GM21619 (cell line): Measurements from ENCODE around the gene ULK4.
"Not testable (repeated sequence)": the region's sequence is repeated elsewhere in the genome, so short reads cannot be mapped to it uniquely, and the experiment has no call there.

Experiments
- ATAC-seq: cut with Tn5 transposase; IDR thresholded peaks from one replicate; pipeline ENCODE4 v1.9.1; 2021; ENCODE audit not compliant: unreplicated experiment

Gene ULK4

DNA sequence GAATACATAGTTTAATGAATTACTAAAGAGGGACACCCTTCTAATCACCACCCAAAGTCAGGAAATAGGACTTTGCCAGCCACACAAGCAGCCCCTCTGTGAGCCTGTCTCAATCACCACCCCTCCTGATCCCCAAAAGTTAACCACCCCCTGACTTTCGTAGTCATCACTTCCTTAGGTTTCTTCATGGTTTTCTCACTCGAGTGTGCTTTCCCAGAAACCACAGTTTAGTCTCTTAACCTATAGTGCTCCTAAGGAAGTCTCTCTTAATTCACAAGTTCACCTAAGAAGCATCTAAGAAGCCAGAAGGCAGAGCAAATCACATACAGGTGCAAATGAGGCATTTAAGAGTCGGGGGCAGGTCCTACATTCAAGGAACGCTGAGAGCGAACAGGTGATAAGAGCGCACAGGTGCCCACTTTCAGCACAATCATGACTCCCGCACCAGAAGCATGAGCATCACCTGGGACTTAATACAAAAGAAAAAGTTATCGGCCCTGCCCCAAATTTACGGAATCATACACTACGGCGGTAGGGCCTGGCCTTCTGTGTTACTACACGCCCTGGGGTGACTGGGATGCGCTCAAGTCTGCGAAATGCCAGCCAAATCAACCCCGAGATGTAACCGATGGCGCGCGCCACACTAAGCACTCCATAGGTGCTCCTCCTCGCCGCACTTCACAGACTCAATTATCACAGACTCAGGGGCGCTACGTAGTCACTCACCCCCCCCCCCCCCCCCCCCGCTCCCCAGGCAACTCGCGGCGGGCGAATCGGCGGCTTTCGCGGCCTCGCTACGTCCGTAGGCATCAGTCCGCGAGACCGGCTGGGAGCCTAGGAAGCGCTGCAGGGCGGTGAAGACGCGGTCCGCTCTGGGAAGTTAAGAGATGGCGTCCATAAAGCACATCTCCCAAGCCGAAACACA is 815 bp downstream of the ULK4 start:
- ATAC-seq: peak; percentile 11

DNA sequence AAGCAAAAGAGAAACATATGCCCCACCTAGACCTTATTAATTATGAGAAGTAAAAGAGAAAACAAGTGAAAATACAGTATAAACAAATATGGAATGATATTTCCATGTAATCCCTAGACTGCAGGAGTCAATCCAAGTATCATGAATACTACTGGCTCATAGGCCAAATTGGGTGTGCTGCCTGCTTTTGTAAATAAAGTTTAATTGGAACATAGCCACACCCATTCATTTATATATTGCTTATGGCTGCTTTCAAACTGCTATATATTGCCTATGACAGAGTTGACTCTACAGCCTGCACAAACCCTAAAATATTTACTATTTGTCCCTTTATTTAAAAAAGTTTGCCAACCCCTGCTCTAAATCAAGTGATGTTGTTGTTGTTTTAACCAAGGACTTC is 5.3 kb downstream of the ULK4 start:
- no peak for ATAC-seq

DNA sequence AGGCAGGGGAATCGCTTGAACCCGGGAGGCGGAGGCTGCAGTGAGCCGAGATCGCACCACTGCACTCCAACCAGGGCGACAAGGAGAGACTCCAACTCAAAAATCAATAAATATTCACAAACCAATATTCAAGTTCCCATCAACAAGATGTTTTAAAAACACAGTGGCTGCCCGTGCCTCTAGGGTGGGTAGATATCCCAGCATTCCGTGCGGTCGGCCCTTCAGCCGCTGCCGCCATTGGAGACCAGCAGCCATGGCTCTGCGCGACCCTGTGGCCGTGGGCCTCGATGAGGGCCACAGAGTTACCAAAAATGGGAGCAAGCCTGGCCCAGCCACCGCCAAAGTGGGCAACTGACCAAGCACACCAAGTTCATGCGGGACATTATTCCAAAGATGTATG is 6.7 kb downstream of the ULK4 start:
- no peak for ATAC-seq

DNA sequence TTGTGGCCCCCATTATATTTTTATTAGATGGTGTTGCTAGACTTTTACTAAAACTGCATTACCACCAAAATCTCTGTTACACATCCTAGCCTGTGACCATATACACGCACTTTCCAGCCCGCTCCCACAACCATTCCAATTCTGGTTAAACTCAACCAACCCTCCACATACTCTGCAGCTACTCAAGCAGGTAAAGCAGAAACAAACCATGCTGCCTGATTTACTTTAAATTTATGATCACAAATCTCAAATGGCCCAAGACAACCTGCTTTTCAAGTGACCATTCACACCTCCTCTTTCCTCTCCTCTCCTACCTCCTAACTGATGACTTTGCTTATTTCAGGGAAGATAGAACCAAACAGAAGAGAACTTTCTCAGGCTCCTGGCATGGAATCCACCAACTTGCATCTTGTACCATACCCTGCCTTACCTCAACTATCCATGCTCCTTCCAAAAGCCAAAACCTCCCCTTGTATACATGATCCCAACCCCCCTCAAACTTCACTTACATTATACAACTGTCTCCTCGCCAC is 18.5 kb downstream of the ULK4 start:
- no peak for ATAC-seq

DNA sequence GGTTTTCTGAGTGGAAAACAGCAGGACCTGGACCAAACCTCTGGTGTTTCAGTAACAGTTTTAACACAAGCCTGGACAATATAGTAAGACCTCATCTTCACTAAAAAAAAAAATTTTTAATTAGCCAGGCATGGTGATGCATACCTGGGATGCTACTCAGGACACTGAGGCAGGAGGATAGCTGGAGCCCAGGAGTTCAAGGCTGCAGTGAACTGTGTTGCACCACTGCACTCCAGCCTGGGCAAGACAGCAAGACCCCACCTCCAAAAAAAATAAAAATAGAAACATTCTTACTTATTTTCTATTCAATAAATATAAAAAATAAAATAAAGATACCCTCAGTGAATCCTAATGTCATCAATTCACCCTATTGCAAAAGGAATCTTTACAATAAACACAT is 21.5 kb downstream of the ULK4 start:
- no peak for ATAC-seq

- no peak for ATAC-seq
Measured at GRCh38 chr3:41936384-41936783, 25.5 kb downstream of the ULK4 start.

- no peak for ATAC-seq
Measured at GRCh38 chr3:41933154-41933676, 28.7 kb downstream of the ULK4 start.

DNA sequence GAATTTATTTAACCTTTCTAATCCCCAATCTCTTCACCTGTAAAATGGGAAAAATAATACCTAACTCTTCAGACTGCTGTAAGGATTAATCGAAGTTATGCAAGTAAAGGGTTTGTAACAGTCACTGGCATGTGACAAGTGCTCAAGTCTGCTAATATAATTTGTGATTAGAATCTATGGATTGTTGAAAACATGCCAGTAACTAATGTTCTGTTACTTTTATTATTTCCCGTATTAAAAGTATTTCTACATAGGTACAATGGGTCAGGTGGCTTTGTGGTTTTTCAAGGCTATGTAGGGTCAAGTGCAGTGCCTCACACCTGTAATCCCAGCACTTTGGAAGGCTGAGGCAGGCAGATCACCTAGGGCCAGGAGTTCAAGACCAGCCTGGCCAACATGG is 29.4 kb downstream of the ULK4 start:
- ATAC-seq: no peak

- ATAC-seq: no peak
Measured at GRCh38 chr3:41920406-41920965, 41.4 kb downstream of the ULK4 start.

DNA sequence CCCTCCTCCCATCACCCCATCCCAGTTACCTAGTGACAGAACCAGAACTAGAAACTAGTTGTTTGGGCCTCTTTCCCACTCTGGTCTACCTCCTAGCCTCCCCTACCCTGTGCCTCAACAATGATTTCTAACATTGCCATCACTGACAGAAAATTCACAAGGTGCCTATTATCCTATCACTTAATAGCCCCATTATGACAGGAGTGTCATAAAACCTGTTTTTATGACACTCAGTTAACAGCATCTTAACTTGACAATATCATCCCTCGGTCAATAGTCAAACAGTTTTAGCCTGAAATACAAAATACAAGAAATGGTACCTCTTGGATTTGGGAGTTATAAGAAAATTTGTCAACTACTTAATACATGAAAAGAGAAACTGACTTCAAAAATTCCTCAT is 46.5 kb downstream of the ULK4 start:
- no peak for ATAC-seq

- ATAC-seq: no peak
Measured at GRCh38 chr3:41912280-41912679, 49.6 kb downstream of the ULK4 start.

DNA sequence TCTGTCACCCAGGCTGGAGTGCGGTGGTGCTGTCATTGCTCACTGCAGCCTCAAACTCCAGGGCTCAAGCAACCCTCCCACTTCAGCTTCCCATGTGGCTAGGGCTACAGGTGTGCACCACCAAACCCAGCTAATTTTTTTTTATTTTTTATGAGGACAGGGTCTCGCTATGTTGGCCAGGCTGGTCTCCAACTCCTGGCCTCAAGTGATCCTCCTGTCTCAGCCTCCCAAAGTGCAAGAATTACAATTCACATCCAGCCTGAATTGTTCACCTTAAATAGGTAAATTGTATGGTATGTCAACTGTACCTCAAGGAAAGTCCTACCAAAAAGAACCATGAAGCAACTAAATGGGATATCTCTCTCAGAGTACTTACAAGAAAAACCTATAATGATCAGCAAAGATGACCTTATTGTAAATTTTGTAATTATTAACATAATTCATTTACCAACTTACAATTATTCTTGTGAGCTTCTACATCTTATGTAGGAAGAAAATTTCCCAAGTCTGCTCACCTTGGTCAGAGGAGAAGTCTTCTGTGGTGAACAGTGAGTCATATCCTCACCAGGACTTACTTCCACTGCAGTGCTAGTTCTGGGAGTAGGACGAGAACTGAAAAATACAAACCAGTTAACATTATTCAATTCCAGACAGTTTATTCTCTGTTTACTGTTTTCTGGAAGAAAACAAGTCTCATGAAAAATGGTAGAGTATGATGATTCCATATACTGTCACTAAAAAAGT is 54.4 kb downstream of the ULK4 start:
- no peak for ATAC-seq

DNA sequence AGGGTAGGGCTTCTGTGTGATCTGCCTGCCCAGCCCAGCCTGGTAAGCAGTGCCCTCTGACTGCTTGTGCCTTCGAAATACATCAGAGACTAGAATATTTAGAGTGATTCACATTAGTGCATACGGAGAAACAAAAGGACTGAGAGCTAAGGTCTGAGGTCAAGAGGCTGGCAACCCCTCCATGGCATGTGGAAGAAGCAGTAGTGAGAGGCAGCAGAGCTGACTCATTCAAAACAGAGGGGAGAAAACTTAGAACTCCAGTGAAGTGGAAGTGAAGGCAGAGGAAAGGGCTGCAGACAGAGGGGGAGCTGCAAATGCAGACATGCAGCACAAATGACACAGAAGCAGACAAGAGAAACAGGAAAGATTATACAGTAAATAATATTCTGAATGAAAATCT is 61.6 kb downstream of the ULK4 start:
- ATAC-seq: no peak

DNA sequence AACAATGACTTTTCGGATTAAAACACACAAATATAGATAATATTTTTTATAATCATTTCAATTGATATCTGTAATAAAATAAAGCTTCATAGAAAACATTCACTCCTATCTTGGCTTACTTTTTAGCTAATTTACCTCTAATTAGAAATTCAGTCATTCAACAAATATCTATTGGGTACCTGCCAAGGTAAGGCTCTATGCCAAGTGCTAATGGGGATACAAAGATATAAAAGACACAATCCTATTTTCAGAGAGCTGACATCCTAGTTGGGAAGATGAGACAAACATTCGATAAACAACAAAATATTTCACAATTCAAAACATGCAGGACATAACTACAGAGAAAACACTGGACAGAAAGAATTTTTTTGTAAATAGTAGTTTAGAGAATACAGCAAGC is 63.3 kb downstream of the ULK4 start:
- no peak for ATAC-seq

DNA sequence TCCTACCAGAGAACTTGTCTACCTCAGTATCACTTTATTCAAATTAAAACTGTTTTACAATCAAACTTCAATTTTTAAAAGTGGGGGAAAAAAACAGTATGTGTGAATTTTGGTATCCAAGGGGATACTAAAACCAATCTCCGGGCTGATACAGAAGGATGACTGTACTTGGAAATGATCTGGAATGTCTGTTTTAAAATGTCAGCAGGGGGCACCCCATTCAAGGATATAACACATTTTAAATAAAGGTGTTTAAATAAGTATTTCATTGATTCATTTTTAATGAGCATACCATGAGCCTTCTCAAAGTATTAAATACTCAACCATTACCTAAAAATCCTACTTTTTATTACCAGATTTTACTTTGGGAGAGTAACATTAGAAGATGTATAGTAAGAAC is 67.9 kb downstream of the ULK4 start:
- ATAC-seq: no peak

GRCh38 chr3:41888368-41889076 is 73.4 kb downstream of the ULK4 start:
- ATAC-seq: no peak

DNA sequence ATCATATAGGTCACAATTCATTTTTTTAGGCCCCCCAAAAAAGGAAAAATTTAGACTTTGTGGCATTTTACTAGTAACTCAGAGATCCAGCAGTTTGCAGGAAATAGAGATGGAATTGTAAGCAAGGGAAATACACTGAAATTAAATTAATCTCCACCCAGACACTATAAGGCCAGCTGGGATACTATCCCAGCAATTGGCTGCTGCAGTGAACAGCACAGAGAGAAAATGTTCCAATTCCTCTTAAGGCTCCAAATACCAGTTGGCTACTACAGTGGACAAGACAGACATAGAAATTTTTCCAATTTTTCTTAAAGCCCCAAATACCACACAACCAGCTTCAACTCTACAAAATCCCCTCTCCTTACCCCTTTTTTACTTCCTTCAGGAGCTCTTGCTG is 78.9 kb downstream of the ULK4 start:
- no peak for ATAC-seq

DNA sequence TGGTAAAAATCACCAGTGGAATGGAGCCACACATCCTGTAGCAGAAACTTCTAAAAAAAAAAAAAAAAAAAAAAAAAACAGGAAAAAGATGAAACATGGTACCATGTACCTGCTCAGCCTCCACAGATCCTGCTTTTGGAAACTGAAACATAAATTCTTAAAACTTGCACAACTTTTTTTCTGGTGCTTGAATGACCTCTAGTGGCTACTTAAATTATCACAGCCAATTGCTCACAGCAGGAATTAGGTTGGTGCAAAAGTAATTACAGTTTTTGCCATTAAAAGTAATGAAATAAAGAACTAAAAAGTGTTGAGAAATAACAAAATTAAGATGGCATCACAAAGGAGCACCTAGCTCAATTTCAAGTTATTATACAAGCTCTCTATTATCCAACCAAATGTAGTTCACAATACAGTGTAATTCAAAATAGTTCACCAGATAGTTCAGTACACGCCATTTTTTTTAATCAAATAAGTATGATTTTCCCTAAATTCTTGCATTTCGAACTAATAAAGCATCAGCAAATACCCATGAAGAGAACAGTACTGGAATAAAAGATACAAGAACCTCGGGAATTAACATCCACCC is 80.6 kb downstream of the ULK4 start:
- no peak for ATAC-seq

DNA sequence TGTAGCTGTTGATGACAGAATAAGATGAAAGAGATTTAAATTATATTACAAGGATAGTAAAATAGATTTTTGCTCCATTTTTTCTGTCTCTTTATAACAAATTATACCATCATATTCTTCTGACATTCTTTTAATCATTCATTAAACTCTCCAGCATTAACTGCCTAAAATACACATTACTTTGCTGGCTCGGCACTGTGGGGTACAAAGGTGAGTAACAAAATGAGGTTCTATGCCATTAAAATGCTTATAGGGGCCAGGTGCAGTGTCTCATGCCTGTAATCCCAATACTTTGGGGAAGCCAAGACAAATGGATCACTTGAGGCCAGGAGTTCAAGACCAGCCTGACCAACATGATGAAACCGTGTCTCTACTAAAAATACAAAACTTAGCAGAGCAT is 81.5 kb downstream of the ULK4 start:
- no peak for ATAC-seq

DNA sequence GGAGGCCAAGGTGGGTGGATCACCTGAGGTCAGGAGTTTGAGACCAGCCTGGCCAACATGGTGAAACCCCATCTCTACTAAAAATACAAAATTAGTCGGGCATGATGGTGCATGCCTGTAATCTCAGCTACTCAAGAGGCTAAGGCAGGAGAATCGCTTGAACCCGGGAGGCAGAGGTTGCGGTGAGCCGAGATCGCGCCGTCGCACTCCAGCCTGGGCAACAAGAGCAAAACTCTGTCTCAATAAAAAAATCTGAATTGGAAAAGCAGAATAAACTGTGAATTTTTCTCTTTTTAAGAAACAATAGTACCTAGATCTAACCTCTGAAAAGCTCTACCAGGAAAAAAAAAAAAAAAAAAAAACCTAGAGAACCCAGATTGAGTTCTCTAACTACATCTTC is 84.2 kb downstream of the ULK4 start:
- not testable (repeated sequence) for ATAC-seq

GRCh38 chr3:41874022-41874421 is 87.9 kb downstream of the ULK4 start:
- ATAC-seq: no peak
